ENCODE measurements around the gene INSYN2B.

INSYN2B gene

DNA sequence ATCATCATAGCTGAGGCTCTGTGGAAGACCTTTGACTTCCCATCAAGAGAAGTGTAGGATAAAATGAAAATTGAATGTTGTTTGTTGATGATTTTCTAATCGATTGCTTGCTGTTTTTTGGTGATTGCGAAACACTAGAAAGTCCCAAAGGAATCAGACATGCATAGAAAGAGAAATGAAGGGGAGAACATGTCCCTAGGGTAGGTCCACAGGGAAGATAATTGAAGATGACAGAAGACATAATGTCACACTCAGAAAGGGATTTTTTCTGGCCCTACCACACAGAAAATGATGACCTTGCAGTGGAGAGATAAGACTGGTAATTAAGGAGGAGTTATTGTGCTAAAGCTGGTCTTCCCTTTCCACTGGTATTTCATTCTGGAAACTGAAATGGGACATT, 62.8 kb downstream of the INSYN2B start:
- TF ChIP-seq CTCF (IDR thresholded peaks at IDR 0.05; ENCODE audit: borderline replicate concordance, control extremely low read depth, extremely low read depth, insufficient read depth, missing control alignments) = no peak
- in situ Hi-C loops (cut with MboI; ENCODE audit: low sequenced_read_pairs, unreplicated experiment) = no loop called here
- no peak for DNase-seq (ENCODE audit: low spot score)

DNA sequence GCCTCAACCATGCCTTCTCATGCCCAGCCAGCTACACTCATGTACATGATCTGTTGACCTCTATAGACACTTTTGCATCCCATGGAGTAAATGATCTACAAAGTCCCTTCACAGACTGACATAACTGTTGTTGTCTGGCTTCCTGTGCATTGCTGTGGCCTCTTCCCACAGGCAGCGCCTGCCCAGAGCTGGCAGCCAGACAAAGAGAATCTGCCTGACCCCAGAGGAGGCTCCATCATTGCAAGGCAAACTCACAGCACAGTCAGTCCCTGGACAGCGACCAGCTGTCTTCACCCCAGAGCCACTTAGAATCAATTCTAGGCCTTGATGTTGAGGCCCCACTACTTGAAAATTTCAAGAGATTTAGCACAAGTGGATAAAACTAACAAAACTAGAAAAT, 65.5 kb downstream of the INSYN2B start:
- no peak for TF ChIP-seq CTCF (IDR thresholded peaks at IDR 0.05; ENCODE audit: borderline replicate concordance, control extremely low read depth, extremely low read depth, insufficient read depth, missing control alignments)
- in situ Hi-C loops (cut with MboI; ENCODE audit: low sequenced_read_pairs, unreplicated experiment) = no loop called here
- no peak for DNase-seq (ENCODE audit: low spot score)

GRCh38 chr5:169913479-169913878, 66.8 kb downstream of the INSYN2B start:
- in situ Hi-C loops (cut with MboI; ENCODE audit: low sequenced_read_pairs, unreplicated experiment) = no loop called here
- DNase-seq (ENCODE audit: low spot score) = no peak
- no peak for TF ChIP-seq CTCF (IDR thresholded peaks at IDR 0.05; ENCODE audit: borderline replicate concordance, control extremely low read depth, extremely low read depth, insufficient read depth, missing control alignments)

DNA sequence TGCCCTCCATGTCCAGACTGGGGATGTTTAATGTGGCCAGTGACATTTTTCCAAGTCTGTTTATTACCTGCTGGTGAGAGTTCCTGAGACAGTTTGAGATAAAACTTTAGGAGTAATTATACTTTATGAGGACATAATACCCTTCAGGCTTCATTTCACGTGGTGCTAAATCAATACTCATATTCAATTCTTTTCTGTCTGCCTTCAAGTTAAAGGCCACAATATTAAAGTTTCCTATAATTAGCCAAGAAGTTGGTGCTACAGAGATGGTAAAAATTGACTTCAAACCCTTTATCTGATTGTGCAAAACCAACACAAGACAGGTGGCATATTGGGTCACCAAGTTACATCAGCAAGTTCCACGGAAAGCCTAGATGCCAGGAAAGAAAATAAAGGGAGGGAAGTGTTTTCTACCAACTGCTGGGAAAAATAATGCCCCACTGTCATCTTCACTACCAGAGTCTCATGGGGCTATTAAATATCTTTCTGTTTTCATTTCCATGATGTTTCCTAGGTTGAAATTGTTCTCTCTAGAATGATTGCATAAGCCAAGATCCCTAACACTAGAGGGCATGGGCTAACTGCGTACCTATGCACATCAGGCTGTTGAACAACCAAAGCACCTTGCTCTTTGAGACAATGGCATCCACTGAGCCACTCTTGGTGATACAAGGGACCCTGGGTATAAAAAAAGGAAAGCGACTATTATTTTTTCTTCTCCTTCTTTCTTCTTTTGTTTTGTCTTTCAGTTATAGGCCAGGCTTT, 68.7 kb downstream of the INSYN2B start:
- DNase-seq (ENCODE audit: low spot score) = no peak
- in situ Hi-C loops (cut with MboI; ENCODE audit: low sequenced_read_pairs, unreplicated experiment) = no loop called here
- TF ChIP-seq CTCF (IDR thresholded peaks at IDR 0.05; ENCODE audit: borderline replicate concordance, control extremely low read depth, extremely low read depth, insufficient read depth, missing control alignments) = no peak

GRCh38 chr5:169910393-169910792, 69.9 kb downstream of the INSYN2B start:
- in situ Hi-C loops (cut with MboI; ENCODE audit: low sequenced_read_pairs, unreplicated experiment) = no loop called here
- no peak for TF ChIP-seq CTCF (IDR thresholded peaks at IDR 0.05; ENCODE audit: borderline replicate concordance, control extremely low read depth, extremely low read depth, insufficient read depth, missing control alignments)
- DNase-seq (ENCODE audit: low spot score) = no peak

DNA sequence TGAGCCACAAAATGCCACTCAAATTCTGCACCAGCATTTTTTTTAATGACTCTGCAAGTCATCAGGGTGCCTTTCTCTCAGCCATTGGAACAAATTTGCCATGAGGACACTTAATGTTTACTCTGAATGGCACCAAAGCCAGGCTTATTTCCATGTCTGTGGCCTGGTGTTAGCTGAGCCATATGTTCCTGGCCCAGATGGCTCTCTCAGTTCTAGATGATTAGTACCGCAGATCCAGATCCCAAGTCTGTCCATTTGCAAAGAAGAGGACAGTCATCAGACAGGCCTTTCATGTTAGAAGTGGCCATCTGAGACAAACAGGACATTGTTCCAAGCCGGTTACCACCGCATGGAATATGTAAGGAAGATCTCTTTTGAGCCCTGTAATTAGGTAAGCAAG, 70.3 kb downstream of the INSYN2B start:
- in situ Hi-C loops (cut with MboI; ENCODE audit: low sequenced_read_pairs, unreplicated experiment) = no loop called here

More for the DNA sequence above, 70.3 kb downstream of the INSYN2B start:
- no peak for DNase-seq (ENCODE audit: low spot score)
- no peak for TF ChIP-seq CTCF (IDR thresholded peaks at IDR 0.05; ENCODE audit: borderline replicate concordance, control extremely low read depth, extremely low read depth, insufficient read depth, missing control alignments)

Measured in GM13976 (cell line).